SIG-M5 (cell line): Measurements from ENCODE around the gene NRXN3.

ENCODE experiments used
- DNase-seq: peaks from one replicate; lab custom pipeline; 2025; lab: John Stamatoyannopoulos, UW

Gene NRXN3

GRCh38 chr14:79417961-79418360, 1247.8 kb downstream of the NRXN3 start:
- DNase-seq = no peak

- DNase-seq = no peak
Measured at GRCh38 chr14:79418649-79419415, 1248.7 kb downstream of the NRXN3 start.

GRCh38 chr14:79419571-79420327, 1249.6 kb downstream of the NRXN3 start:
- no peak for DNase-seq

GRCh38 chr14:79420725-79421124, 1250.6 kb downstream of the NRXN3 start:
- DNase-seq = no peak

GRCh38 chr14:79421811-79422210, 1251.6 kb downstream of the NRXN3 start:
- DNase-seq = no peak

- no peak for DNase-seq
Measured at GRCh38 chr14:79424462-79424861, 1254.3 kb downstream of the NRXN3 start.

GRCh38 chr14:79426103-79426755, 1256.1 kb downstream of the NRXN3 start:
- no peak for DNase-seq

GRCh38 chr14:79432640-79433039, 1262.5 kb downstream of the NRXN3 start:
- DNase-seq = no peak

GRCh38 chr14:79436335-79436734, 1266.2 kb downstream of the NRXN3 start:
- DNase-seq = no peak

GRCh38 chr14:79437951-79438350, 1267.8 kb downstream of the NRXN3 start:
- DNase-seq = no peak

- DNase-seq = no peak
Measured at GRCh38 chr14:79438696-79439342, 1268.6 kb downstream of the NRXN3 start.

- DNase-seq = no peak
Measured at GRCh38 chr14:79442786-79443185, 1272.6 kb downstream of the NRXN3 start.

- DNase-seq = no peak
Measured at GRCh38 chr14:79443602-79444001, 1273.4 kb downstream of the NRXN3 start.

- no peak for DNase-seq
Measured at GRCh38 chr14:79448960-79449359, 1278.8 kb downstream of the NRXN3 start.

- DNase-seq = no peak
Measured at GRCh38 chr14:79451601-79452000, 1281.4 kb downstream of the NRXN3 start.

GRCh38 chr14:79453276-79453675, 1283.1 kb downstream of the NRXN3 start:
- DNase-seq = no peak

GRCh38 chr14:79464468-79464867, 1294.3 kb downstream of the NRXN3 start:
- no peak for DNase-seq

- no peak for DNase-seq
Measured at GRCh38 chr14:79465651-79466050, 1295.5 kb downstream of the NRXN3 start.

- DNase-seq = no peak
Measured at GRCh38 chr14:79466938-79467527, 1296.9 kb downstream of the NRXN3 start.

- DNase-seq = no peak
Measured at GRCh38 chr14:79467835-79468234, 1297.7 kb downstream of the NRXN3 start.

- no peak for DNase-seq
Measured at GRCh38 chr14:79468486-79468885, 1298.3 kb downstream of the NRXN3 start.

- DNase-seq = no peak
Measured at GRCh38 chr14:79473651-79474050, 1303.5 kb downstream of the NRXN3 start.
